OCI-LY7 (cell line): ENCODE results near the gene DNAH17. TPM values are rescaled to one million over a fixed set of nuclear protein-coding genes. Genes with fewer than 3 reads are reported as not detected.

Experiments
- BruUV-seq: library from RNA; stranded (reverse); fragments of 400-500 nt; replicated peaks from 2 replicates; lab custom pipeline; 2021; lab: Mats Ljungman, UMichigan
- CTCF ChIA-PET: fragments of 300-600 bp; sonication (Branson Sonifier 250); formaldehyde crosslinking; loops from one replicate; lab custom pipeline; 2022; ENCODE audit warnings: antibody characterized with exemption; ENCODE audit not compliant: unreplicated experiment; lab: Charles Lee
- POLR2A ChIA-PET: fragments of 300-600 bp; sonication (Branson Sonifier 250); formaldehyde crosslinking; loops from one replicate; lab custom pipeline; 2022; ENCODE audit warnings: antibody characterized with exemption; lab: Charles Lee
- DNase-seq: peaks from one replicate; pipeline ENCODE4 v3.0.0-alpha.2; 2015; ENCODE audit warnings: low spot score
- H2AFZ ChIP-seq: fragments of 200-600 bp; sonication (generic), shearing (Covaris generic); 2 replicates; pipeline ENCODE4 v1.6.1; 2014; ENCODE audit warnings: mild to moderate bottlenecking, antibody characterized with exemption, low read length, moderate library complexity
- H3K27ac ChIP-seq: fragments of 200-600 bp; sonication (generic); 2 replicates; pipeline ENCODE4 v1.5.1; 2014; ENCODE audit warnings: mixed run types, low read depth, mild to moderate bottlenecking, moderate library complexity, low read length, inconsistent platforms; ENCODE audit not compliant: poor library complexity, severe bottlenecking
- H3K36me3 ChIP-seq: fragments of 200-600 bp; sonication (generic); 2 replicates; pipeline ENCODE4 v1.6.1; 2014; ENCODE audit warnings: mild to moderate bottlenecking, antibody characterized with exemption, low read length, moderate library complexity, mixed read lengths; ENCODE audit not compliant: insufficient read depth
- H3K4me1 ChIP-seq: fragments of 200-600 bp; sonication (generic); 2 replicates; pipeline ENCODE4 v1.5.1; 2014; ENCODE audit warnings: mild to moderate bottlenecking, low read length; ENCODE audit not compliant: insufficient read depth, poor library complexity, severe bottlenecking
- H3K4me2 ChIP-seq: fragments of 200-600 bp; sonication (generic); 2 replicates; pipeline ENCODE4 v1.6.1; 2014; ENCODE audit warnings: mild to moderate bottlenecking, low read length
- H3K4me3 ChIP-seq: fragments of 200-600 bp; sonication (generic); 2 replicates; pipeline ENCODE4 v1.5.1; 2014; ENCODE audit warnings: mild to moderate bottlenecking, low read depth, low read length; ENCODE audit not compliant: poor library complexity, severe bottlenecking
- H3K79me2 ChIP-seq: fragments of 200-600 bp; sonication (generic); 2 replicates; pipeline ENCODE4 v1.6.1; 2016; ENCODE audit warnings: low read depth, mild to moderate bottlenecking, low read length, moderate library complexity, mixed read lengths; ENCODE audit not compliant: insufficient read depth
- H3K9me2 ChIP-seq: fragments of 200-600 bp; sonication (generic); 2 replicates; pipeline ENCODE4 v1.6.1; 2016; ENCODE audit warnings: mild to moderate bottlenecking, low read length, mixed read lengths; ENCODE audit not compliant: insufficient read depth
- H3K9me3 ChIP-seq: fragments of 200-600 bp; sonication (generic); 2 replicates; pipeline ENCODE4 v1.6.1; 2014; ENCODE audit warnings: mild to moderate bottlenecking, mixed run types, low read length, mixed read lengths
- H4K20me1 ChIP-seq: fragments of 200-600 bp; sonication (generic); 2 replicates; pipeline ENCODE4 v1.6.1; 2014; ENCODE audit warnings: mild to moderate bottlenecking, antibody characterized with exemption, low read length, moderate library complexity, mixed read lengths; ENCODE audit not compliant: insufficient read depth
- EZH2phosphoT487 ChIP-seq: fragments of 200-600 bp; sonication (generic); IDR thresholded peaks from 2 replicates; pipeline ENCODE4 v1.6.1; 2018; ENCODE audit warnings: low read depth, borderline replicate concordance, mild to moderate bottlenecking, mixed run types, antibody characterized with exemption, low read length, moderate library complexity, mixed read lengths
- intact Hi-C: fragments of 100-400 bp; cut with micrococcal nuclease; formaldehyde crosslinking; loops from one replicate; pipeline ENCODE4 v1.10.0; 2022; ENCODE audit not compliant: unreplicated experiment
- total RNA-seq, 2 experiments: library from RNA; depleted of rRNA in 1 of 2; stranded (reverse); fragments of >200 nt in 1 of 2; shearing (Covaris generic) in 1 of 2; gene quantifications; 2 replicates each; pipeline ENCODE4 v1.2.3, GENCODE V29; 2014 to 2022
- TF ChIP-seq, protein P1 (sequence below): fragments of 200-600 bp; sonication (generic); conservative IDR thresholded peaks from 2 replicates; pipeline ENCODE4 v1.5.1; 2014; ENCODE audit warnings: mild to moderate bottlenecking, antibody characterized with exemption, low read length, moderate library complexity, mixed read lengths

DNAH17 gene
- total RNA-seq, 2 experiments from 2014 or later: 0.89 to 1.1 TPM

DNA sequence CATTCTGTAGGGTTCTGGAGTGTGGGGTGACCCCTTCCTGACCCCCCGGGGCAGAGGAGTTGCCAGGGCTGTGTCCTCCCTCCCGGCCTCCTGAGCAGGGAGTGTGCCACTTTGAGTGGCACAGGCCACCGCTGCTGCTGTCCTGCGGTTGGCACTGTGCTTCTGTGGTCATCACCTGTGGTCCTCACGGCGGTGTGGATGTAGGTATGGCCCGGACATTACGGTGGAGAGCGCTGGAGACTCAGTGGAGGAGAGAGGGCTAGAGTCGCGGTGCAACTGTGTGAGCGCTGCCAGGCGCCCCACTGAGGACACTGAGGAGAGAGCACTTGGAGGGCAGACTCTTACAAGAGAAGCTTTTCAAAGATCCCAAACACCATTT lies 159.7 kb downstream of the DNAH17 start:
- ChIA-PET CTCF (no interaction called here), POLR2A (no interaction called here)
- Histone ChIP-seq H3K36me3 (peaks cover 59% of the 10 kb centered on the region), H3K4me1 (peaks cover 4% of the 10 kb centered on the region), H4K20me1 (no peaks in the 10 kb centered on the region), H2AFZ (no peak overlapping the region), H3K79me2 (no peaks in the 10 kb centered on the region), H3K27ac (no peak overlapping the region), H3K9me3 (no peaks in the 10 kb centered on the region), H3K4me2 (no peak overlapping the region), H3K9me2 (no peaks in the 10 kb centered on the region), H3K4me3 (no peak overlapping the region)
- DNase-seq: no peak
- intact Hi-C loops: no loop called here
- TF ChIP-seq, protein P1, sequence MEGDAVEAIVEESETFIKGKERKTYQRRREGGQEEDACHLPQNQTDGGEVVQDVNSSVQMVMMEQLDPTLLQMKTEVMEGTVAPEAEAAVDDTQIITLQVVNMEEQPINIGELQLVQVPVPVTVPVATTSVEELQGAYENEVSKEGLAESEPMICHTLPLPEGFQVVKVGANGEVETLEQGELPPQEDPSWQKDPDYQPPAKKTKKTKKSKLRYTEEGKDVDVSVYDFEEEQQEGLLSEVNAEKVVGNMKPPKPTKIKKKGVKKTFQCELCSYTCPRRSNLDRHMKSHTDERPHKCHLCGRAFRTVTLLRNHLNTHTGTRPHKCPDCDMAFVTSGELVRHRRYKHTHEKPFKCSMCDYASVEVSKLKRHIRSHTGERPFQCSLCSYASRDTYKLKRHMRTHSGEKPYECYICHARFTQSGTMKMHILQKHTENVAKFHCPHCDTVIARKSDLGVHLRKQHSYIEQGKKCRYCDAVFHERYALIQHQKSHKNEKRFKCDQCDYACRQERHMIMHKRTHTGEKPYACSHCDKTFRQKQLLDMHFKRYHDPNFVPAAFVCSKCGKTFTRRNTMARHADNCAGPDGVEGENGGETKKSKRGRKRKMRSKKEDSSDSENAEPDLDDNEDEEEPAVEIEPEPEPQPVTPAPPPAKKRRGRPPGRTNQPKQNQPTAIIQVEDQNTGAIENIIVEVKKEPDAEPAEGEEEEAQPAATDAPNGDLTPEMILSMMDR: no peak
- TF ChIP-seq EZH2phosphoT487: no peak
- no TSS peak for BruUV-seq

DNA sequence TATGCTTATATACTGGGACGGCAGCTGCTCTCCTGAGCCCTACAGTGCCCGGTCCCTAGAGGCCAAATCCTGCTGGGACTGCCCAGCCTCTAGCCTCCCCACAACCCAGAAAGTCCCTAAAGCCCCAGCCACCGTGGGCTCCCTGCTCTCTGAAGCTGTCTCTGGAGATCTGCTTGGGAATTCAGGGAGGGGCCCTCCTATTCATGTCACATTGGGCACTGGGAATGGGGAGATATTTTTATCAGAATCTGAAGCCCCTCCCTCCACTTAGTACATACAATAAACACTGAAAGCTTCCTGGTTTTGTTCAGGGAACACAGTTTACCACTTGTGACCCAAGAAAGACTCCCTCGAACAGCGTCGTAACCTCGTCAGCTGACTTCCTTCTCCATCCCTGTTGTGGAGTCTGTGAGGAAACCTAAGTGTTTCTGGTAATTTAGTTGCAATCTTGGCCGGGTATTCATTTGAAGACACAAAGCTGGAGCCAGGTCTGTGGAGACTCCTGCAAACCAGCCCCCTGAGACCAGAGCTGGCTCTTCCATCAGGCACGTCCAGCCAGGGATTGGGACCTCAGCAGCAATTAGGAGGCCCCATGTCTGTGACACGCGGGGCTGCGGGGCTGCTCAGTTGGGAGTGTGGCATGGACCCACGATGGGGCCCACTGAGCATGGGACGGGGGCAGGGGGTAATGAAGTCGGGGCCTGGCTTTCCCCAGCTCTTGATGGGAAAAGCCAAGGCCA lies 160.2 kb downstream of the DNAH17 start:
- no peaks in the 10 kb centered on the region for H3K9me3 ChIP-seq
- H3K9me2 ChIP-seq: no peaks in the 10 kb centered on the region
- no peak overlapping the region for H2AFZ ChIP-seq
- no peak overlapping the region for H3K4me2 ChIP-seq
- CTCF ChIA-PET: no interaction called here
- H3K4me3 ChIP-seq: no peak overlapping the region
- TF ChIP-seq, protein P1: no peak
- TF ChIP-seq EZH2phosphoT487: no peak
- no peaks in the 10 kb centered on the region for H4K20me1 ChIP-seq
- no peak for DNase-seq
- H3K36me3 ChIP-seq: peaks cover 59% of the 10 kb centered on the region
- POLR2A ChIA-PET: no interaction called here
- BruUV-seq: no TSS peak
- intact Hi-C loops: no loop called here
- H3K79me2 ChIP-seq: no peaks in the 10 kb centered on the region
- H3K4me1 ChIP-seq: peaks cover 4% of the 10 kb centered on the region
- H3K27ac ChIP-seq: no peak overlapping the region
